CD14-positive monocyte (primary cell): Measurements from ENCODE around the gene FPR3. TPM values are rescaled to one million over a fixed set of nuclear protein-coding genes. Genes with fewer than 3 reads are reported as not detected.

Experiments used
- DNase-seq, 3 donors: peaks; one replicate each; pipeline ENCODE4 v3.0.0-alpha.2; 2011 to 2022
- H2AFZ ChIP-seq: 2 replicates; pipeline ENCODE4 v1.6.0; 2012; ENCODE audit warnings: mild to moderate bottlenecking, low read depth, low read length, inconsistent platforms; ENCODE audit not compliant: insufficient read depth, poor library complexity, severe bottlenecking
- H3K27ac ChIP-seq, 2 donors: 1 replicate in 1 of 2; 2 replicates in 1 of 2; pipeline ENCODE4 v1.5.1; 2012 to 2013; ENCODE audit warnings: low read length in 2 of 2, control low read depth in 1 of 2, inconsistent platforms in 1 of 2, low read depth in 1 of 2, mild to moderate bottlenecking in 1 of 2
- H3K27me3 ChIP-seq, 2 donors: one replicate each; pipeline versions ENCODE4 v1.6.0 to v1.6.1; 2011 to 2013; ENCODE audit warnings: low read length in 2 of 2; ENCODE audit not compliant: control insufficient read depth in 2 of 2, insufficient read depth in 2 of 2
- H3K36me3 ChIP-seq, 2 donors: replicated peaks in 1 of 2; 1 replicate in 1 of 2; 2 replicates in 1 of 2; pipeline versions ENCODE4 v1.5.1 to v1.6.1; 2012 to 2013; ENCODE audit warnings: low read length in 2 of 2, control low read depth in 1 of 2, inconsistent platforms in 1 of 2, mild to moderate bottlenecking in 1 of 2; ENCODE audit not compliant: insufficient read depth in 2 of 2, control insufficient read depth in 1 of 2
- H3K4me1 ChIP-seq, 2 donors: 1 replicate in 1 of 2; 2 replicates in 1 of 2; pipeline versions ENCODE4 v1.5.1 to v1.6.1; 2012 to 2013; ENCODE audit warnings: low read length in 2 of 2, control low read depth in 1 of 2, inconsistent platforms in 1 of 2, mild to moderate bottlenecking in 1 of 2, moderate library complexity in 1 of 2; ENCODE audit not compliant: insufficient read depth in 2 of 2, control insufficient read depth in 1 of 2
- H3K4me2 ChIP-seq: replicated peaks from 2 replicates; pipeline ENCODE3; 2012; ENCODE audit warnings: low read length, moderate library complexity, mild to moderate bottlenecking; ENCODE audit not compliant: poor library complexity, severe bottlenecking; ENCODE audit errors: extremely low read depth
- H3K4me3 ChIP-seq, 3 experiments: fragments of 200-600 bp in 1 of 3; sonication (generic) in 1 of 3; replicated peaks in 1 of 3; 1 replicate in 2 of 3; 2 replicates in 1 of 3; pipeline ENCODE4 v1.5.1; 2011 to 2013; ENCODE audit warnings: low read length in 3 of 3, mild to moderate bottlenecking in 3 of 3, control low read depth in 2 of 3, low read depth in 2 of 3, inconsistent platforms in 1 of 3, moderate library complexity in 1 of 3
- H3K79me2 ChIP-seq: 2 replicates; pipeline ENCODE4 v1.6.0; 2012; ENCODE audit warnings: mild to moderate bottlenecking, control low read depth, inconsistent platforms, low read length, moderate library complexity; ENCODE audit not compliant: insufficient read depth
- H3K9ac ChIP-seq: 2 replicates; pipeline ENCODE4 v1.6.0; 2017; ENCODE audit warnings: low read length, mild to moderate bottlenecking; ENCODE audit not compliant: insufficient read depth, poor library complexity, severe bottlenecking
- H3K9me3 ChIP-seq, 2 donors: replicated peaks in 1 of 2; 1 replicate in 1 of 2; 2 replicates in 1 of 2; pipeline versions ENCODE4 v1.5.1 to v1.6.1; 2012 to 2013; ENCODE audit warnings: low read length in 2 of 2, control low read depth in 1 of 2; ENCODE audit not compliant: control insufficient read depth in 1 of 2, insufficient read depth in 1 of 2
- H4K20me1 ChIP-seq: 2 replicates; pipeline ENCODE4 v1.6.0; 2012; ENCODE audit warnings: mild to moderate bottlenecking, low read length, control low read depth, moderate library complexity; ENCODE audit not compliant: insufficient read depth
- H3K27ac Mint-ChIP-seq, 7 donors: one replicate each; pipeline ENCODE4 v1.8.0; 2020; ENCODE audit warnings: mild to moderate bottlenecking in 7 of 7, mixed read lengths in 7 of 7, moderate library complexity in 6 of 7, inconsistent platforms in 2 of 7
- H3K27me3 Mint-ChIP-seq, 3 donors: one replicate each; pipeline ENCODE4 v1.8.0; 2021 to 2022; ENCODE audit warnings: low read depth in 3 of 3, mild to moderate bottlenecking in 3 of 3, mixed read lengths in 3 of 3, moderate library complexity in 3 of 3, inconsistent platforms in 1 of 3
- H3K36me3 Mint-ChIP-seq, 2 donors: one replicate each; pipeline ENCODE4 v1.8.0; 2020; ENCODE audit warnings: mixed read lengths in 2 of 2, inconsistent platforms in 1 of 2, mild to moderate bottlenecking in 1 of 2
- H3K4me1 Mint-ChIP-seq: one replicate; pipeline ENCODE4 v1.8.0; 2020; ENCODE audit warnings: mild to moderate bottlenecking, mixed read lengths
- H3K4me3 Mint-ChIP-seq, 2 donors: one replicate each; pipeline ENCODE4 v1.8.0; 2020; ENCODE audit warnings: mild to moderate bottlenecking in 2 of 2, mixed read lengths in 2 of 2, moderate library complexity in 1 of 2
- H3K9me3 Mint-ChIP-seq, 7 donors: one replicate each; pipeline ENCODE4 v1.8.0; 2020 to 2022; ENCODE audit warnings: mixed read lengths in 7 of 7, mild to moderate bottlenecking in 6 of 7, moderate library complexity in 6 of 7, inconsistent platforms in 2 of 7
- WGBS: methylation state at CpG from one replicate; pipeline ENCODE4 v1.1.5; 2013; ENCODE audit warnings: missing lambda C conversion rate; ENCODE audit not compliant: insufficient coverage; 5-methylcytosine and 5-hydroxymethylcytosine counted together
- intact Hi-C, 2 donors: fragments of 100-400 bp; cut with micrococcal nuclease; formaldehyde crosslinking; loops; one replicate each; pipeline versions ENCODE4 v1.15.0 to v1.15.1; 2023
- polyA plus RNA-seq, 3 donors: library from polyadenylated mRNA; depleted of rRNA in 1 of 3; unstranded in 2 of 3; stranded (reverse) in 1 of 3; fragments of 300-500 nt in 2 of 3; fragments of >200 nt in 1 of 3; fragmentation: Illumina TruSeq in 2 of 3; gene quantifications; 1 replicate in 2 of 3; 2 replicates in 1 of 3; pipeline ENCODE4 v1.2.3, GENCODE V29; 2012 to 2021
- TF ChIP-seq, protein P1 (sequence below): fragments of 200-600 bp; IDR thresholded peaks from one replicate; pipeline ENCODE4 v1.8.0; 2022; ENCODE audit warnings: antibody characterized with exemption, mild to moderate bottlenecking

Gene FPR3
- polyA plus RNA-seq, 3 donors: 1.4 to 3.8 (median 3.5) TPM

GRCh38 chr19:51816711-51817110 is 21.8 kb downstream of the FPR3 start:
- Mint-ChIP-seq H3K36me3 (peaks cover 5% of the 10 kb centered on the region in 2 donors), H3K4me1 (peaks cover 78% of the 10 kb centered on the region), H3K9me3 (peaks cover 0 to 10% (median 3%) of the 10 kb centered on the region in 7 donors), H3K27ac (peak overlapping the region; percentile 80 to 94 (median 89)), H3K27me3 (peaks cover 0 to 10% (median 2%) of the 10 kb centered on the region in 3 donors), H3K4me3 (no peak overlapping the region)
- Histone ChIP-seq H3K27me3 (no peaks in the 10 kb centered on the region), H3K4me1 (peaks cover 80 to 81% of the 10 kb centered on the region in 2 donors), H3K4me2 (peak overlapping the region; percentile 9), H3K27ac (peak overlapping the region; percentile 29 to 85), H4K20me1 (no peaks in the 10 kb centered on the region), H3K9ac (peak overlapping the region; percentile 29), H3K79me2 (no peaks in the 10 kb centered on the region), H3K4me3 (peak overlapping the region in 1 of 3 experiments; percentile 19), H3K9me3 (peaks cover 0 to 3% of the 10 kb centered on the region in 2 donors), H2AFZ (no peak overlapping the region), H3K36me3 (no peaks in the 10 kb centered on the region)
- WGBS: no CpG with 5 or more reads among the region's 1 CpG
- intact Hi-C loops: no loop called here
- peak; percentile 48 to 73 (median 66) for DNase-seq
- TF ChIP-seq, protein P1, sequence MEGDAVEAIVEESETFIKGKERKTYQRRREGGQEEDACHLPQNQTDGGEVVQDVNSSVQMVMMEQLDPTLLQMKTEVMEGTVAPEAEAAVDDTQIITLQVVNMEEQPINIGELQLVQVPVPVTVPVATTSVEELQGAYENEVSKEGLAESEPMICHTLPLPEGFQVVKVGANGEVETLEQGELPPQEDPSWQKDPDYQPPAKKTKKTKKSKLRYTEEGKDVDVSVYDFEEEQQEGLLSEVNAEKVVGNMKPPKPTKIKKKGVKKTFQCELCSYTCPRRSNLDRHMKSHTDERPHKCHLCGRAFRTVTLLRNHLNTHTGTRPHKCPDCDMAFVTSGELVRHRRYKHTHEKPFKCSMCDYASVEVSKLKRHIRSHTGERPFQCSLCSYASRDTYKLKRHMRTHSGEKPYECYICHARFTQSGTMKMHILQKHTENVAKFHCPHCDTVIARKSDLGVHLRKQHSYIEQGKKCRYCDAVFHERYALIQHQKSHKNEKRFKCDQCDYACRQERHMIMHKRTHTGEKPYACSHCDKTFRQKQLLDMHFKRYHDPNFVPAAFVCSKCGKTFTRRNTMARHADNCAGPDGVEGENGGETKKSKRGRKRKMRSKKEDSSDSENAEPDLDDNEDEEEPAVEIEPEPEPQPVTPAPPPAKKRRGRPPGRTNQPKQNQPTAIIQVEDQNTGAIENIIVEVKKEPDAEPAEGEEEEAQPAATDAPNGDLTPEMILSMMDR: no peak

DNA sequence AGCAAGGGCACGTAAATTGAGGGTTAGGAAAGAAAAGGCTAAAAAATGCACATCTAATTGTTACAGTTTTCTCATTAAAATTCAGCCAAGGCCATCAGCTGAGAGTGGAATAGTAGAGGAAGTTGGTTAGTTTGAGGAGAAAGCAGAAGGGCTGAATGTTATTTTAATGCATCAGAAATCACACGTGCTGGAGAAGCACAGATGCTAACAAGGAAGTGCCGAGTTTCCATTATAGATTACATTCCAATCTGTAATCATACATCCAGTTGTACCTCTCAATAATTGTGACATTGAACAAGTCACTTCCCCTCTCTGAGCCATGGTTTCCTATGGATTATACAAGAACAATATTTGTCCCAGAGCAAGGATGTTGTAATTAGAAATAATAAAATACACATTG is 25.1 kb downstream of the FPR3 start:
- Histone ChIP-seq H4K20me1 (no peaks in the 10 kb centered on the region), H3K4me1 (peaks cover 99 to 100% of the 10 kb centered on the region in 2 donors), H3K4me3 (peak overlapping the region in 1 of 3 experiments; percentile 16), H3K79me2 (no peaks in the 10 kb centered on the region), H3K27ac (peak overlapping the region; percentile 60 to 99), H3K27me3 (no peaks in the 10 kb centered on the region), H3K36me3 (no peaks in the 10 kb centered on the region), H3K9ac (no peak overlapping the region), H3K9me3 (no peaks in the 10 kb centered on the region), H2AFZ (no peak overlapping the region), H3K4me2 (peak overlapping the region; percentile 23)
- Mint-ChIP-seq H3K4me1 (peaks cover 94% of the 10 kb centered on the region), H3K36me3 (peaks cover 11 to 19% of the 10 kb centered on the region in 2 donors), H3K4me3 (no peak overlapping the region), H3K9me3 (peaks cover 0 to 8% (median 2%) of the 10 kb centered on the region in 7 donors), H3K27me3 (peaks cover 0 to 10% (median 2%) of the 10 kb centered on the region in 3 donors), H3K27ac (peak overlapping the region; percentile 97 to 99 (median 98))
- intact Hi-C loops: loop anchor here in 1 of 2 donors (5.0 to 10.0 kb wide), 2 partner anchors 153 to 395 kb away; no protein-coding TSS in a partner anchor
- DNase-seq: peak; percentile 67 to 75 (median 71)
- TF ChIP-seq, protein P1: no peak
- WGBS: 0% methylated on average over 1 of the region's 3 CpGs
